Trophoblast cell (in vitro differentiated cells and primary cell): ENCODE data around the gene OBSCN.
"Not testable (repeated sequence)": the region's sequence is repeated elsewhere in the genome, so short reads cannot be mapped to it uniquely, and the experiment has no call there.

Experiments
- DNase-seq, 2 donors: peaks; one replicate each; pipeline ENCODE4 v3.0.0-alpha.2; 2016
- H2AFZ ChIP-seq: 2 replicates; pipeline ENCODE4 v1.6.1; 2013; ENCODE audit warnings: low read length, moderate library complexity, mild to moderate bottlenecking; ENCODE audit not compliant: insufficient read depth, poor library complexity
- H2AK5ac ChIP-seq: 2 replicates; pipeline ENCODE4 v1.6.1; 2013; ENCODE audit warnings: mild to moderate bottlenecking, low read length
- H2BK120ac ChIP-seq: 2 replicates; pipeline ENCODE4 v1.6.1; 2013; ENCODE audit warnings: low read length, mild to moderate bottlenecking, moderate library complexity; ENCODE audit not compliant: insufficient read depth, poor library complexity
- H2BK12ac ChIP-seq: 2 replicates; pipeline ENCODE4 v1.6.1; 2013; ENCODE audit warnings: mild to moderate bottlenecking, low read length, moderate library complexity
- H2BK5ac ChIP-seq: 2 replicates; pipeline ENCODE4 v1.6.1; 2013; ENCODE audit warnings: low read length, low read depth, moderate library complexity, mild to moderate bottlenecking; ENCODE audit not compliant: poor library complexity
- H3K14ac ChIP-seq: 2 replicates; pipeline ENCODE4 v1.6.1; 2013; ENCODE audit warnings: mild to moderate bottlenecking, low read length
- H3K18ac ChIP-seq: 2 replicates; pipeline ENCODE4 v1.6.1; 2013; ENCODE audit warnings: mild to moderate bottlenecking, low read length
- H3K23ac ChIP-seq: 2 replicates; pipeline ENCODE4 v1.6.1; 2013; ENCODE audit warnings: low read length
- H3K27ac ChIP-seq: 2 replicates; pipeline ENCODE4 v1.5.1; 2013; ENCODE audit warnings: low read depth, mild to moderate bottlenecking, inconsistent platforms, low read length, moderate library complexity
- H3K27me3 ChIP-seq: 2 replicates; pipeline ENCODE4 v1.6.1; 2013; ENCODE audit warnings: inconsistent platforms, mild to moderate bottlenecking, low read length, moderate library complexity; ENCODE audit not compliant: insufficient read depth
- H3K36me3 ChIP-seq, 2 experiments: 1 replicate in 1 of 2; 2 replicates in 1 of 2; pipeline ENCODE4 v1.6.1; 2013; ENCODE audit warnings: low read length in 2 of 2, mild to moderate bottlenecking in 2 of 2, moderate library complexity in 1 of 2; ENCODE audit not compliant: insufficient read depth in 2 of 2, control insufficient read depth in 1 of 2
- H3K4ac ChIP-seq: 2 replicates; pipeline ENCODE4 v1.6.1; 2013; ENCODE audit warnings: low read depth, mild to moderate bottlenecking, low read length, moderate library complexity
- H3K4me1 ChIP-seq, 2 experiments: 1 replicate in 1 of 2; 2 replicates in 1 of 2; pipeline ENCODE4 v1.6.1; 2013; ENCODE audit warnings: low read length in 2 of 2, mild to moderate bottlenecking in 2 of 2, moderate library complexity in 1 of 2; ENCODE audit not compliant: insufficient read depth in 2 of 2, control insufficient read depth in 1 of 2
- H3K4me2 ChIP-seq: 2 replicates; pipeline ENCODE4 v1.6.1; 2013; ENCODE audit warnings: inconsistent platforms, mild to moderate bottlenecking, low read length, moderate library complexity
- H3K4me3 ChIP-seq: 2 replicates; pipeline ENCODE4 v1.5.1; 2013; ENCODE audit warnings: mild to moderate bottlenecking, low read depth, low read length, inconsistent platforms
- H3K79me1 ChIP-seq: one replicate; pipeline ENCODE4 v1.6.1; 2013; ENCODE audit warnings: low read length
- H3K79me2 ChIP-seq: 2 replicates; pipeline ENCODE4 v1.6.1; 2013; ENCODE audit warnings: low read length, mild to moderate bottlenecking; ENCODE audit not compliant: control insufficient read depth, insufficient read depth, poor library complexity
- H3K9ac ChIP-seq: 2 replicates; pipeline ENCODE4 v1.6.1; 2013; ENCODE audit warnings: mild to moderate bottlenecking, low read length
- H3K9me3 ChIP-seq: 2 replicates; pipeline ENCODE4 v1.6.1; 2013; ENCODE audit warnings: low read depth, mild to moderate bottlenecking, control low read depth, inconsistent platforms, low read length; ENCODE audit not compliant: insufficient read depth
- H4K12ac ChIP-seq: 2 replicates; pipeline ENCODE4 v1.6.1; 2013; ENCODE audit warnings: low read depth, mild to moderate bottlenecking, low read length, moderate library complexity
- H4K8ac ChIP-seq: 2 replicates; pipeline ENCODE4 v1.6.1; 2013; ENCODE audit warnings: low read depth, mild to moderate bottlenecking, low read length, moderate library complexity
- H4K91ac ChIP-seq: one replicate; pipeline ENCODE4 v1.6.1; 2013; ENCODE audit warnings: low read depth, mild to moderate bottlenecking, low read length, moderate library complexity
- WGBS: extraction: QIAGEN DNeasy Blood & Tissue Kit; methylation state at CpG from one replicate; pipeline ENCODE4 v1.1.7; 2013; ENCODE audit warnings: missing lambda C conversion rate; ENCODE audit not compliant: insufficient read length, insufficient coverage; ENCODE audit errors: extremely low coverage; 5-methylcytosine and 5-hydroxymethylcytosine counted together

Gene OBSCN

GRCh38 chr1:228241259-228241658, 33.4 kb downstream of the OBSCN start:
- Histone ChIP-seq H4K8ac (no peak overlapping the region), H2AFZ (no peak overlapping the region), H3K36me3 (peaks cover 12 to 28% of the 10 kb centered on the region in 2 experiments), H3K4ac (no peak overlapping the region), H4K12ac (no peak overlapping the region), H3K79me1 (no peaks in the 10 kb centered on the region), H3K79me2 (no peaks in the 10 kb centered on the region), H3K4me3 (no peak overlapping the region), H2BK12ac (no peak overlapping the region), H3K14ac (no peak overlapping the region), H3K4me2 (no peak overlapping the region), H3K9me3 (peaks cover 31% of the 10 kb centered on the region), H3K27me3 (no peaks in the 10 kb centered on the region), H3K18ac (no peak overlapping the region), H3K9ac (no peak overlapping the region), H2BK5ac (no peak overlapping the region), H3K27ac (no peak overlapping the region), H3K4me1 (no peaks in the 10 kb centered on the region), H3K23ac (no peak overlapping the region), H2BK120ac (no peak overlapping the region), H4K91ac (no peak overlapping the region), H2AK5ac (no peak overlapping the region)
- no peak for DNase-seq
- no CpG with 5 or more reads among the region's 2 CpGs for WGBS

GRCh38 chr1:228242409-228242808, 34.6 kb downstream of the OBSCN start:
- no peak overlapping the region for H3K4me2 ChIP-seq
- H2AK5ac ChIP-seq = no peak overlapping the region
- H3K9me3 ChIP-seq = peaks cover 34% of the 10 kb centered on the region
- DNase-seq = no peak
- H3K4me1 ChIP-seq = no peaks in the 10 kb centered on the region
- no peak overlapping the region for H2BK5ac ChIP-seq
- H2BK120ac ChIP-seq = no peak overlapping the region
- H3K36me3 ChIP-seq = peaks cover 17 to 35% of the 10 kb centered on the region in 2 experiments
- no peak overlapping the region for H4K91ac ChIP-seq
- no peak overlapping the region for H3K18ac ChIP-seq
- no peak overlapping the region for H2BK12ac ChIP-seq
- H3K27ac ChIP-seq = no peak overlapping the region
- no peak overlapping the region for H2AFZ ChIP-seq
- no peak overlapping the region for H3K9ac ChIP-seq
- no peak overlapping the region for H4K12ac ChIP-seq
- no peaks in the 10 kb centered on the region for H3K79me1 ChIP-seq
- no peaks in the 10 kb centered on the region for H3K79me2 ChIP-seq
- no peak overlapping the region for H3K4me3 ChIP-seq
- no peak overlapping the region for H4K8ac ChIP-seq
- no peak overlapping the region for H3K23ac ChIP-seq
- H3K14ac ChIP-seq = no peak overlapping the region
- no peaks in the 10 kb centered on the region for H3K27me3 ChIP-seq
- H3K4ac ChIP-seq = no peak overlapping the region

GRCh38 chr1:228243093-228243492, 35.2 kb downstream of the OBSCN start:
- peaks cover 34% of the 10 kb centered on the region for H3K9me3 ChIP-seq

GRCh38 chr1:228243989-228244388, 36.1 kb downstream of the OBSCN start:
- WGBS = no CpG with 5 or more reads among the region's 5 CpGs
- not testable (repeated sequence) for H3K4me2 ChIP-seq, H3K14ac ChIP-seq, H3K23ac ChIP-seq, H2AK5ac ChIP-seq, H3K4me3 ChIP-seq, DNase-seq, H3K79me2 ChIP-seq, H2BK5ac ChIP-seq, H3K27ac ChIP-seq, H3K18ac ChIP-seq, H4K91ac ChIP-seq, H3K4ac ChIP-seq, H2AFZ ChIP-seq, H3K27me3 ChIP-seq, H4K12ac ChIP-seq, H3K9ac ChIP-seq, H4K8ac ChIP-seq, H2BK120ac ChIP-seq, H3K4me1 ChIP-seq, H2BK12ac ChIP-seq, H3K79me1 ChIP-seq
- H3K36me3 ChIP-seq = peaks cover 17 to 31% of the 10 kb centered on the region in 2 experiments
- peaks cover 32% of the 10 kb centered on the region for H3K9me3 ChIP-seq

More at GRCh38 chr1:228243093-228243492, 35.2 kb downstream of the OBSCN start:
- Histone ChIP-seq H4K12ac (no peak overlapping the region), H3K4me3 (no peak overlapping the region), H3K4me1 (no peaks in the 10 kb centered on the region), H3K4ac (no peak overlapping the region), H3K4me2 (no peak overlapping the region), H3K27ac (no peak overlapping the region), H3K27me3 (no peaks in the 10 kb centered on the region), H2BK120ac (no peak overlapping the region), H2AFZ (no peak overlapping the region), H3K36me3 (peaks cover 17 to 35% of the 10 kb centered on the region in 2 experiments), H4K91ac (no peak overlapping the region), H4K8ac (no peak overlapping the region), H2AK5ac (no peak overlapping the region), H3K79me1 (no peaks in the 10 kb centered on the region), H3K18ac (no peak overlapping the region), H3K23ac (no peak overlapping the region), H3K9ac (no peak overlapping the region), H2BK5ac (no peak overlapping the region), H3K14ac (no peak overlapping the region), H2BK12ac (no peak overlapping the region), H3K79me2 (no peaks in the 10 kb centered on the region)
- DNase-seq = no peak
- no CpG with 5 or more reads among the region's 7 CpGs for WGBS
